RCC 7860 (cell line): ENCODE measurements around the gene XAB2.

Source experiments
- DNase-seq: peaks from one replicate; pipeline ENCODE4 v3.0.0-alpha.2; 2015; ENCODE audit warnings: low spot score
- FAIRE-seq: peaks from 2 replicates; lab custom pipeline; 2012; peaks lifted over from hg19 to GRCh38; lab: Jason Lieb, UNC

XAB2 gene

GRCh38 chr19:7633698-7634097, 4.4 kb upstream of the XAB2 start, which contains the start of gene PCP2:
PCP2 (minus strand) TSS chr19:7633719; CDS start chr19:7633457, 262 bp downstream.
- DNase-seq (no peak), FAIRE-seq (no peak)

- no peak for FAIRE-seq
Measured at GRCh38 chr19:7632340-7633203, 3.2 kb upstream of the XAB2 start.

GRCh38 chr19:7631577-7631976, 2.2 kb upstream of the XAB2 start:
- no peak for DNase-seq
- FAIRE-seq = no peak

More at GRCh38 chr19:7632340-7633203, 3.2 kb upstream of the XAB2 start:
- DNase-seq = no peak

- FAIRE-seq = no peak
Measured at GRCh38 chr19:7628589-7629311, 595 bp downstream of the XAB2 start.

GRCh38 chr19:7627166-7627565, 2.2 kb downstream of the XAB2 start:
- DNase-seq (no peak), FAIRE-seq (no peak)

More at GRCh38 chr19:7628589-7629311, 595 bp downstream of the XAB2 start:
- no peak for DNase-seq

GRCh38 chr19:7625763-7626372, 3.5 kb downstream of the XAB2 start:
- DNase-seq = no peak
- FAIRE-seq = no peak

GRCh38 chr19:7624810-7625209, 4.5 kb downstream of the XAB2 start:
- FAIRE-seq (no peak), DNase-seq (no peak)

GRCh38 chr19:7623725-7624603, 5.4 kb downstream of the XAB2 start:
- DNase-seq (no peak), FAIRE-seq (no peak)

GRCh38 chr19:7622933-7623685, 6.2 kb downstream of the XAB2 start:
- FAIRE-seq (no peak), DNase-seq (no peak)

GRCh38 chr19:7620442-7621412, 8.6 kb downstream of the XAB2 start:
- no peak for DNase-seq
- FAIRE-seq = no peak

- DNase-seq = no peak
- FAIRE-seq = no peak
Measured at GRCh38 chr19:7619671-7620441, 9.5 kb downstream of the XAB2 start.

- no peak for DNase-seq
- no peak for FAIRE-seq
Measured at GRCh38 chr19:7618771-7619510, 10.4 kb downstream of the XAB2 start.

- DNase-seq = no peak
- FAIRE-seq = no peak
Measured at GRCh38 chr19:7618348-7618747, 11.0 kb downstream of the XAB2 start.

GRCh38 chr19:7617735-7618134, 11.6 kb downstream of the XAB2 start:
- no peak for DNase-seq
- no peak for FAIRE-seq

GRCh38 chr19:7617172-7617571, 12.2 kb downstream of the XAB2 start:
- no peak for FAIRE-seq
- DNase-seq = no peak

- DNase-seq (no peak), FAIRE-seq (no peak)
Measured at GRCh38 chr19:7614859-7615741, 14.2 kb downstream of the XAB2 start.
